Measurements from ENCODE around the gene AMY1B. TPM values are rescaled to one million over a fixed set of nuclear protein-coding genes. Genes with fewer than 3 reads are reported as not detected.
"Not testable (repeated sequence)": the region's sequence is repeated elsewhere in the genome, so short reads cannot be mapped to it uniquely, and the experiment has no call there.

The AMY1B gene
- total RNA-seq, 1 donor from 2014 or later: 4.1 TPM

DNA sequence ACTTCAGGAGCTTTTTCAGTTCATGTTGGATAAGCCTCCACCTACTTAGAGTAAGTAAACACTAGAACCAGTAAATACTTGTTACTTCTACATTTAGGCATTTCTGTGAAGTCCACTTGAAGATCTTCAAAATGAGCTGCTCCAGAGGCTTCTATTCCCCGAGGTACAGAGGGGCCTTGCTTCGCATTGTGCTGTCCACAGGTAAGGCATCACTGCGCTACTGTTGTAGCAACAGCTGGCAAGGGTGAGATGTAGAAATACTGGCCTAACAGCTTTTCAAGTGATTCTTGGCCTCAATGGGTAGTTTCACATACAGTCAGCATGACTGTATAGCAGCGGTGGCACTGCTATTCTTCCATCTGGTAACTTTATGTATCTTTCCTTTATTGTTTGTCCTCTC is 45.1 kb downstream of the AMY1B start:
- H3K9me3 ChIP-seq; H3K4me1 ChIP-seq; H3K27me3 ChIP-seq; H3K36me3 ChIP-seq; H3K4me3 ChIP-seq; intact Hi-C loops (cut with DNase I); H3K27ac ChIP-seq; DNase-seq: not testable (repeated sequence)
- peak; percentile 92 for ATAC-seq

DNA sequence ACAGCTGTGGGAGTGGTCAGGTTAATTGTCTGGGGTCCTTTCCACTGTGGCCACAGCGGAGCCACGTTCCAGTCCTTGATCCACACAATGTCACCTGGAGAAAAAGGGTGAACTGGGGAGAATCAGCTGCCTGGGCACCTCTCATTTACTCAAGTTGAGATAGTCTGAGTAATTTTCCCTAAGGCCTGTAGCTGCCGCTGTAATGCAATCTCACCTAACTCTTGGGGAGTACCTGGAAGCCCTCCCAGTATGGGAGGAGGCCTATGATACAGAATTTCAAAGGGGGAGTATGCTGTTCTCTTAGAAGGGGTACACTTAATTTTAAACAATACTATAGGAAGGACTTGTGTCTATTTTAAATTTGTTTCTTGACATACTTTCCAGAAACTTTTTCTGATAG is 45.7 kb downstream of the AMY1B start:
- H3K4me1 ChIP-seq; intact Hi-C loops (cut with DNase I); H3K9me3 ChIP-seq; H3K27me3 ChIP-seq; H3K27ac ChIP-seq; DNase-seq; H3K4me3 ChIP-seq; H3K36me3 ChIP-seq: not testable (repeated sequence)
- ATAC-seq: peak; percentile 35

GRCh38 chr1:103643908-103644307 is 52.1 kb downstream of the AMY1B start:
- H3K27me3 ChIP-seq; H3K4me1 ChIP-seq; DNase-seq; intact Hi-C loops (cut with DNase I); H3K9me3 ChIP-seq; H3K27ac ChIP-seq; H3K36me3 ChIP-seq; H3K4me3 ChIP-seq: not testable (repeated sequence)
- ATAC-seq: peak; percentile 65

DNA sequence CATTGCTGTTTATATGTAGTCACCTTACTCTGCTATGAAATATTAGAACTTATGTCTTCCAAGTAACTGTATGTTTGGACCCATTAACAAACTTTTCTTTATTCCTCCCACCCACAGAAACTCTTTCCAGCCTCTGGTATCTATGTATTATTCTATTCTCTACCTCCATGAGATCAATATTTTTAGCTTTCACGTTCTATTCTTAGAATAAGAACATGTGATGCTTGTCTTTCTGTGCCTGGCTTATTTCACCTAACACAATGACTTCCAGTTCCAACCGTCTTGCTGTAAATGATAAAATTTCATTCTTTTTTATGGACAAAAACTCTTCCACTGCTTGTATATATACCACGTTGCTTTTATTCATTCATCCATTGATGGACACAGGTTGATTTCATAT is 54.8 kb downstream of the AMY1B start:
- H3K36me3 ChIP-seq; H3K4me3 ChIP-seq; intact Hi-C loops (cut with DNase I); ATAC-seq; H3K9me3 ChIP-seq; DNase-seq; H3K27me3 ChIP-seq; H3K27ac ChIP-seq; H3K4me1 ChIP-seq: not testable (repeated sequence)

Other genes starting within 250 kb of the AMY1B start
- 35.4 TPM for gene RNPC3, start 170.5 kb downstream of the AMY1B start, total RNA-seq
- 25.4 TPM for gene AMY2B, start 124.6 kb downstream of the AMY1B start, total RNA-seq
- gene AMY2A, start 78.8 kb downstream of the AMY1B start, total RNA-seq: not detected
- gene AMY1A, start 40.5 kb downstream of the AMY1B start, total RNA-seq: 1.6 TPM
- gene AMY1C, start 53.7 kb upstream of the AMY1B start, total RNA-seq: 8.7 TPM